GM12878 (cell line): ENCODE data around the gene BCL11A. TPM values are rescaled to one million over a fixed set of nuclear protein-coding genes. Genes with fewer than 3 reads are reported as not detected.
A peak's percentile ranks its signal among the peaks of the same experiment; 100 is the strongest.

Experiments
- BCLAF1 ChIP-seq: fragments of 450-650 bp; IDR thresholded peaks from 2 replicates; pipeline ENCODE4 v1.6.1; 2017; ENCODE audit warnings: antibody characterized with exemption, mild to moderate bottlenecking, moderate library complexity
- BHLHE40 ChIP-seq, 2 experiments: fragments of 450-650 bp in 1 of 2; IDR thresholded peaks; 2 replicates each; pipeline ENCODE4 v1.6.1; 2011 to 2017; ENCODE audit warnings: low read depth in 2 of 2, borderline replicate concordance in 1 of 2, improper control_type of control experiment in 1 of 2, low read length in 1 of 2, mild to moderate bottlenecking in 1 of 2
- BMI1 ChIP-seq: fragments of 450-650 bp; IDR thresholded peaks from 2 replicates; pipeline ENCODE4 v1.6.1; 2016; ENCODE audit warnings: mild to moderate bottlenecking, moderate library complexity, borderline replicate concordance
- CBFB ChIP-seq: IDR thresholded peaks from 2 replicates; pipeline ENCODE4 v1.6.1; 2016; ENCODE audit warnings: antibody characterized with exemption, low read depth
- CHD2 ChIP-seq: IDR thresholded peaks from 2 replicates; pipeline ENCODE4 v1.6.1; 2011; ENCODE audit warnings: low read depth, low read length, improper control_type of control experiment, borderline replicate concordance
- CUX1 ChIP-seq: IDR thresholded peaks from 2 replicates; pipeline ENCODE4 v1.6.1; 2012; ENCODE audit warnings: improper control_type of control experiment, low read depth, low read length; ENCODE audit not compliant: insufficient replicate concordance
- EED ChIP-seq: sonication (generic); IDR thresholded peaks from 2 replicates; pipeline ENCODE4 v1.6.1; 2016; ENCODE audit warnings: antibody characterized with exemption, low read depth
- ETV6 ChIP-seq, 2 experiments: fragments of 450-650 bp in 1 of 2; IDR thresholded peaks in 1 of 2; conservative IDR thresholded peaks in 1 of 2; 2 replicates each; pipeline ENCODE4 v1.6.1; 2014; ENCODE audit warnings: antibody characterized with exemption in 1 of 2, borderline replicate concordance in 1 of 2, low read depth in 1 of 2, mild to moderate bottlenecking in 1 of 2, moderate library complexity in 1 of 2
- FOXM1 ChIP-seq: IDR thresholded peaks from 2 replicates; pipeline ENCODE4 v1.6.1; 2012; ENCODE audit warnings: low read depth, mild to moderate bottlenecking, inconsistent platforms, low read length, moderate library complexity
- IKZF1 ChIP-seq: fragments of 450-650 bp; conservative IDR thresholded peaks from 2 replicates; pipeline ENCODE4 v1.6.1; 2017; ENCODE audit warnings: antibody characterized with exemption, mild to moderate bottlenecking
- LARP7 ChIP-seq: fragments of 450-650 bp; IDR thresholded peaks from 2 replicates; pipeline ENCODE4 v1.6.1; 2017; ENCODE audit warnings: mild to moderate bottlenecking
- MTA2 ChIP-seq: fragments of 450-650 bp; IDR thresholded peaks from 2 replicates; pipeline ENCODE4 v1.6.1; 2016; ENCODE audit warnings: low read depth, mild to moderate bottlenecking, moderate library complexity
- NFIC ChIP-seq: IDR thresholded peaks from 2 replicates; pipeline ENCODE4 v1.6.1; 2012; ENCODE audit warnings: low read depth, mild to moderate bottlenecking, inconsistent platforms, low read length, moderate library complexity
- RELB ChIP-seq: fragments of 450-650 bp; IDR thresholded peaks from 2 replicates; pipeline ENCODE4 v1.6.1; 2017; ENCODE audit warnings: low read depth, mild to moderate bottlenecking, moderate library complexity
- RUNX3 ChIP-seq: IDR thresholded peaks from 2 replicates; pipeline ENCODE4 v1.6.1; 2012; ENCODE audit warnings: low read length, inconsistent platforms
- SMARCA5 ChIP-seq: fragments of 450-650 bp; IDR thresholded peaks from 2 replicates; pipeline ENCODE4 v1.6.1; 2017; ENCODE audit warnings: mild to moderate bottlenecking
- SREBF1 ChIP-seq: IDR thresholded peaks from 2 replicates; pipeline ENCODE4 v1.6.1; 2012; ENCODE audit warnings: mild to moderate bottlenecking, low read length
- SUZ12 ChIP-seq: fragments of 200-600 bp; sonication (generic); IDR thresholded peaks from one replicate; pipeline ENCODE4 v1.6.1; 2018; ENCODE audit warnings: antibody characterized with exemption, mild to moderate bottlenecking; ENCODE audit not compliant: unreplicated experiment
- TAF1 ChIP-seq: IDR thresholded peaks from 2 replicates; pipeline ENCODE4 v1.6.1; 2011; ENCODE audit warnings: mild to moderate bottlenecking, low read depth, low read length, borderline replicate concordance
- YY1 ChIP-seq: IDR thresholded peaks from 2 replicates; pipeline ENCODE4 v1.6.1; 2011; ENCODE audit warnings: low read depth, mild to moderate bottlenecking, low read length
- ZBED1 ChIP-seq: IDR thresholded peaks from 2 replicates; pipeline ENCODE4 v1.6.1; 2016; ENCODE audit warnings: borderline replicate concordance
- polyA plus RNA-seq, 11 experiments: library from polyadenylated mRNA; depleted of rRNA in 4 of 11; unstranded in 6 of 11; stranded (reverse) in 5 of 11; fragments of >200 nt; fragmentation: Nextera tagmentation in 4 of 11; fragmentation: Illumina TruSeq in 1 of 11; extraction: Ambion mirVana in 4 of 11; extraction: Trizol in 1 of 11; gene quantifications; 1 replicate in 1 of 11; 2 replicates in 10 of 11; pipeline versions ENCODE4 v1.2.1 to v1.2.3, GENCODE V29; 2011 to 2016; ENCODE audit warnings: inconsistent platforms in 2 of 11, missing spikeins in 2 of 11, low read depth in 1 of 11
- total RNA-seq, 4 experiments: library from RNA; depleted of rRNA in 3 of 4; stranded (reverse); fragments of >200 nt in 3 of 4; fragmentation: Illumina TruSeq in 1 of 4; extraction: Trizol in 1 of 4; gene quantifications; 2 replicates each; pipeline versions ENCODE4 v1.2.1 to v1.2.3, GENCODE V29; 2013 to 2021

Gene BCL11A
- total and polyA plus RNA-seq, 10 of the 15 experiments (the other 5 are each of a cell fraction or from before 2014, with no cell fraction given) = 7.5 to 26.6 (median 11.1) TPM; not detected in 1

GRCh38 chr2:60515721-60516226 lies 37.7 kb downstream of the BCL11A start (continued):
- TF ChIP-seq CUX1 (peak; percentile 39), SMARCA5 (no peak), SREBF1 (no peak), BHLHE40 (IDR thresholded peaks at IDR 0.05; ENCODE audit: borderline replicate concordance in 1 of 2, low read depth in 2 of 2, low read length in 1 of 2) (peak in 1 of 2 experiments; percentile 12; a peak in 1 of 4 replicates), TAF1 (no peak), BMI1 (peak; percentile 15; the same call in 1 of the 2 replicates), EED (peak; percentile 100), BCLAF1 (no peak), SUZ12 (no peak), CHD2 (no peak), LARP7 (no peak), NFIC (peak; percentile 95), RUNX3 (peak; percentile 90), FOXM1 (peak; percentile 84), CBFB (no peak; the same call in 1 of the 2 replicates), YY1 (0 out of 2 replicates have a peak, but pooled peaks have one; percentile 5), ETV6 (conservative IDR thresholded peaks at IDR 0.05 in 1 of 2, IDR thresholded peaks at IDR 0.05 in 1 of 2; ENCODE audit: borderline replicate concordance in 1 of 2, low read depth in 1 of 2) (peak in 1 of 2 experiments; percentile 59; a peak in 1 of 4 replicates), IKZF1 (peak; percentile 97), MTA2 (peak; percentile 76), ZBED1 (peak; percentile 75; the same call in 1 of the 2 replicates), RELB (peak; percentile 79)
